HepG2 (cell line): Measurements from ENCODE around the gene ASH1L. TPM values are rescaled to one million over a fixed set of nuclear protein-coding genes. Genes with fewer than 3 reads are reported as not detected.
A peak's percentile ranks its signal among the peaks of the same experiment; 100 is the strongest.

Source experiments
- BCL6 ChIP-seq: IDR thresholded peaks from 2 replicates; pipeline ENCODE4 v1.6.1; 2016; ENCODE audit warnings: missing genetic modification reagents, missing compliant biosample characterization
- FOXP1 ChIP-seq, 2 experiments: fragments of 450-650 bp in 1 of 2; IDR thresholded peaks; 2 replicates each; pipeline ENCODE4 v1.6.1; 2017 to 2018; ENCODE audit warnings: antibody characterized with exemption in 1 of 2
- NR2C2 ChIP-seq: sonication (generic); formaldehyde crosslinking; IDR thresholded peaks from 2 replicates; pipeline ENCODE4 v1.4.0; 2020; ENCODE audit warnings: missing genetic modification reagents, mild to moderate bottlenecking, moderate library complexity, borderline replicate concordance
- PHF20 ChIP-seq: sonication (generic); formaldehyde crosslinking; IDR thresholded peaks from 2 replicates; pipeline ENCODE4 v1.5.0; 2020; ENCODE audit warnings: mild to moderate bottlenecking, missing genetic modification reagents
- SIX1 ChIP-seq: sonication (generic); formaldehyde crosslinking; IDR thresholded peaks from 2 replicates; pipeline ENCODE4 v1.4.0; 2020; ENCODE audit warnings: missing genetic modification reagents, borderline replicate concordance
- SPEN ChIP-seq: sonication (generic); formaldehyde crosslinking; IDR thresholded peaks from 2 replicates; pipeline ENCODE4 v1.5.1; 2020; ENCODE audit warnings: low read depth, mild to moderate bottlenecking, missing genetic modification reagents
- SUZ12 ChIP-seq: fragments of 150-350 bp; IDR thresholded peaks from 2 replicates; pipeline ENCODE4 v1.6.1; 2014; ENCODE audit warnings: low read depth, low read length
- U2AF1 ChIP-seq: fragments of 200-400 bp; formaldehyde crosslinking; optimal IDR thresholded peaks from 2 replicates; pipeline ENCODE3; 2017; ENCODE audit warnings: mild to moderate bottlenecking, low read depth, low read length
- ZMAT3 ChIP-seq: sonication (generic); formaldehyde crosslinking; conservative IDR thresholded peaks from 2 replicates; pipeline ENCODE4 v1.7.0; 2021; ENCODE audit warnings: missing genetic modification reagents
- ZNF17 ChIP-seq: sonication (generic); formaldehyde crosslinking; IDR thresholded peaks from 2 replicates; pipeline ENCODE4 v1.5.0; 2020; ENCODE audit warnings: mild to moderate bottlenecking, missing genetic modification reagents
- ZNF44 ChIP-seq: sonication (generic); formaldehyde crosslinking; IDR thresholded peaks from 2 replicates; pipeline ENCODE4 v1.5.1; 2020; ENCODE audit warnings: mild to moderate bottlenecking, missing genetic modification reagents
- polyA plus RNA-seq, 8 experiments: library from polyadenylated mRNA; depleted of rRNA in 3 of 8; stranded (reverse) in 7 of 8; unstranded in 1 of 8; fragments of >200 nt; fragmentation: Illumina TruSeq in 4 of 8; extraction: Trizol in 4 of 8; gene quantifications; 2 replicates each; pipeline versions ENCODE4 v1.2.1 to v1.2.3, GENCODE V29; 2011 to 2016; ENCODE audit warnings: low read depth in 4 of 8, missing spikeins in 1 of 8, mixed read lengths in 1 of 8; ENCODE audit not compliant: insufficient read depth in 1 of 8
- total RNA-seq, 5 experiments: library from RNA; depleted of rRNA; stranded (reverse); fragments of >200 nt; fragmentation: Illumina TruSeq; extraction: Trizol; gene quantifications; 2 replicates each; pipeline ENCODE4 v1.2.3, GENCODE V29; 2016; ENCODE audit warnings: low read depth in 1 of 5
- TF ChIP-seq, protein P1 (sequence below): sonication (generic); formaldehyde crosslinking; IDR thresholded peaks from 2 replicates; pipeline ENCODE4 v1.5.0; 2020; ENCODE audit warnings: missing genetic modification reagents
- TF ChIP-seq, protein P2 (sequence below): sonication (generic); formaldehyde crosslinking; IDR thresholded peaks from 2 replicates; pipeline ENCODE4 v1.4.0; 2020; ENCODE audit warnings: mild to moderate bottlenecking, missing genetic modification reagents, borderline replicate concordance
- TF ChIP-seq, protein P3 (sequence below): sonication (generic); formaldehyde crosslinking; IDR thresholded peaks from 2 replicates; pipeline ENCODE4 v1.5.0; 2020; ENCODE audit warnings: missing genetic modification reagents
- TF ChIP-seq, protein P4 (sequence below): sonication (generic); formaldehyde crosslinking; IDR thresholded peaks from 2 replicates; pipeline ENCODE4 v1.4.0; 2020; ENCODE audit warnings: missing genetic modification reagents
- TF ChIP-seq, protein P5 (sequence below): sonication (generic); formaldehyde crosslinking; IDR thresholded peaks from 2 replicates; pipeline ENCODE4 v1.4.0; 2020; ENCODE audit warnings: missing genetic modification reagents, borderline replicate concordance

ASH1L gene
- total and polyA plus RNA-seq, 2 of the 13 experiments (the other 11 are each of a cell fraction or from before 2014, with no cell fraction given), result 10.2 to 15.3 TPM

DNA sequence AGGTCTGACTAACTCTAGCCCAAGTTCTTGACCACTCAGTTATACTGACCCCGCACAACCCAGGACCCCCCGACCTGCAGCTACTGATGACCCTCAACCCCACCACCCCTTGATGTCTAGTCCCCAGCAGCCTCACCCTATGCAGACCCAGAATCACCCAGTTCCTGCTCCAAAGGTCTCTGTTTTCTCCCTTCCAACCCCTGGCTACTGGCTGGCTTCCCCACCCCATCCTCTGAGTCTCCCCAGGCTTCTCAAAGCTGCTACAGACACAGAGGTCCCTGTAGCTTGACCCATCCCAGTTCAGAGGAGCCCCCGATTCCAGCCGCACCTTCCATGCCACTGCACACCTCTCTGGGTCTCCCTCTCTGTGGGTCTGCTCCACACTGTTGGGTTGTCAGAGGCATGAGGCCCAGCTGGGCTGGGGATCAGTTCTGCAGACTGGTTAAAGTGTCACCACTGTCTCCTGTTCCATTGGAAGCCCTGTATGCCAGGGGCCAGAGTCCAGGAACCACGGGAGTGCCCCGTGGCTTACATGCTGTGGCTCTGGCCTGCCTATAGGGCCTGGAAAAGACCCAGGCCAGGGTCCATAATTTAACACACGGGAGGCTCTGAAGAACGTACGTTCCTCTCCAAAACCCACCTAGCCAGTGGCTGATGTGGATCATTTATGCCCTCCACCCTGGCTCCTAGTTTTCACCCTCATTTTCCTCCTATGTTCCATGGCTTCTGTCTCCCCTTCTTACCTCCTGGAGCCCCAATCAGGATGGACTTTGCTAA lies 261.9 kb downstream of the ASH1L start (continued):
- no peak for TF ChIP-seq U2AF1
- TF ChIP-seq ZMAT3 (CRISPR knock-in tag), result peak; percentile 88; the same call in 1 of the 2 replicates
- TF ChIP-seq, protein P1, sequence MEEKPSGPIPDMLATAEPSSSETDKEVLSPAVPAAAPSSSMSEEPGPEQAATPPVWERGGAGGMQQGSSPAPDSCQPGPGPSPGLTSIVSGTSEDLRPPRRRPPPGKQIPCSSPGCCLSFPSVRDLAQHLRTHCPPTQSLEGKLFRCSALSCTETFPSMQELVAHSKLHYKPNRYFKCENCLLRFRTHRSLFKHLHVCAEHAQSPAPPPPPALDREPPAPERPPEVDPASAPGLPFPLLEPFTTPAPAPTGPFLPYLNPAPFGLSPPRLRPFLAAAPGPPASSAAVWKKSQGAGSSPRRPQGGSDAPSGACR (CRISPR knock-in tag), result peak; percentile 91; the same call in 1 of the 2 replicates
- no peak for TF ChIP-seq ZNF17 (CRISPR knock-in tag)
- no peak for TF ChIP-seq FOXP1 (IDR thresholded peaks at IDR 0.05)
- peak; percentile 32; the same call in 1 of the 2 replicates for TF ChIP-seq FOXP1 (CRISPR knock-in tag; IDR thresholded peaks at IDR 0.05)
- TF ChIP-seq, protein P2, sequence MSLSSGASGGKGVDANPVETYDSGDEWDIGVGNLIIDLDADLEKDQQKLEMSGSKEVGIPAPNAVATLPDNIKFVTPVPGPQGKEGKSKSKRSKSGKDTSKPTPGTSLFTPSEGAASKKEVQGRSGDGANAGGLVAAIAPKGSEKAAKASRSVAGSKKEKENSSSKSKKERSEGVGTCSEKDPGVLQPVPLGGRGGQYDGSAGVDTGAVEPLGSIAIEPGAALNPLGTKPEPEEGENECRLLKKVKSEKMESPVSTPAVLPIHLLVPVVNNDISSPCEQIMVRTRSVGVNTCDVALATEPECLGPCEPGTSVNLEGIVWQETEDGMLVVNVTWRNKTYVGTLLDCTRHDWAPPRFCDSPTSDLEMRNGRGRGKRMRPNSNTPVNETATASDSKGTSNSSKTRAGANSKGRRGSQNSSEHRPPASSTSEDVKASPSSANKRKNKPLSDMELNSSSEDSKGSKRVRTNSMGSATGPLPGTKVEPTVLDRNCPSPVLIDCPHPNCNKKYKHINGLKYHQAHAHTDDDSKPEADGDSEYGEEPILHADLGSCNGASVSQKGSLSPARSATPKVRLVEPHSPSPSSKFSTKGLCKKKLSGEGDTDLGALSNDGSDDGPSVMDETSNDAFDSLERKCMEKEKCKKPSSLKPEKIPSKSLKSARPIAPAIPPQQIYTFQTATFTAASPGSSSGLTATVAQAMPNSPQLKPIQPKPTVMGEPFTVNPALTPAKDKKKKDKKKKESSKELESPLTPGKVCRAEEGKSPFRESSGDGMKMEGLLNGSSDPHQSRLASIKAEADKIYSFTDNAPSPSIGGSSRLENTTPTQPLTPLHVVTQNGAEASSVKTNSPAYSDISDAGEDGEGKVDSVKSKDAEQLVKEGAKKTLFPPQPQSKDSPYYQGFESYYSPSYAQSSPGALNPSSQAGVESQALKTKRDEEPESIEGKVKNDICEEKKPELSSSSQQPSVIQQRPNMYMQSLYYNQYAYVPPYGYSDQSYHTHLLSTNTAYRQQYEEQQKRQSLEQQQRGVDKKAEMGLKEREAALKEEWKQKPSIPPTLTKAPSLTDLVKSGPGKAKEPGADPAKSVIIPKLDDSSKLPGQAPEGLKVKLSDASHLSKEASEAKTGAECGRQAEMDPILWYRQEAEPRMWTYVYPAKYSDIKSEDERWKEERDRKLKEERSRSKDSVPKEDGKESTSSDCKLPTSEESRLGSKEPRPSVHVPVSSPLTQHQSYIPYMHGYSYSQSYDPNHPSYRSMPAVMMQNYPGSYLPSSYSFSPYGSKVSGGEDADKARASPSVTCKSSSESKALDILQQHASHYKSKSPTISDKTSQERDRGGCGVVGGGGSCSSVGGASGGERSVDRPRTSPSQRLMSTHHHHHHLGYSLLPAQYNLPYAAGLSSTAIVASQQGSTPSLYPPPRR (CRISPR knock-in tag), result peak; percentile 86; the same call in 1 of the 2 replicates
- no peak for TF ChIP-seq SUZ12
- peak; percentile 45; the same call in 1 of the 2 replicates for TF ChIP-seq SIX1 (CRISPR knock-in tag)
- 0 out of 2 replicates have a peak, but pooled peaks have one; percentile 68 for TF ChIP-seq BCL6 (CRISPR knock-in tag)
- TF ChIP-seq NR2C2 (CRISPR knock-in tag), result peak; percentile 51; the same call in 1 of the 2 replicates
- TF ChIP-seq, protein P3, sequence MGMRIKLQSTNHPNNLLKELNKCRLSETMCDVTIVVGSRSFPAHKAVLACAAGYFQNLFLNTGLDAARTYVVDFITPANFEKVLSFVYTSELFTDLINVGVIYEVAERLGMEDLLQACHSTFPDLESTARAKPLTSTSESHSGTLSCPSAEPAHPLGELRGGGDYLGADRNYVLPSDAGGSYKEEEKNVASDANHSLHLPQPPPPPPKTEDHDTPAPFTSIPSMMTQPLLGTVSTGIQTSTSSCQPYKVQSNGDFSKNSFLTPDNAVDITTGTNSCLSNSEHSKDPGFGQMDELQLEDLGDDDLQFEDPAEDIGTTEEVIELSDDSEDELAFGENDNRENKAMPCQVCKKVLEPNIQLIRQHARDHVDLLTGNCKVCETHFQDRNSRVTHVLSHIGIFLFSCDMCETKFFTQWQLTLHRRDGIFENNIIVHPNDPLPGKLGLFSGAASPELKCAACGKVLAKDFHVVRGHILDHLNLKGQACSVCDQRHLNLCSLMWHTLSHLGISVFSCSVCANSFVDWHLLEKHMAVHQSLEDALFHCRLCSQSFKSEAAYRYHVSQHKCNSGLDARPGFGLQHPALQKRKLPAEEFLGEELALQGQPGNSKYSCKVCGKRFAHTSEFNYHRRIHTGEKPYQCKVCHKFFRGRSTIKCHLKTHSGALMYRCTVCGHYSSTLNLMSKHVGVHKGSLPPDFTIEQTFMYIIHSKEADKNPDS (CRISPR knock-in tag), result no peak
- TF ChIP-seq, protein P4, sequence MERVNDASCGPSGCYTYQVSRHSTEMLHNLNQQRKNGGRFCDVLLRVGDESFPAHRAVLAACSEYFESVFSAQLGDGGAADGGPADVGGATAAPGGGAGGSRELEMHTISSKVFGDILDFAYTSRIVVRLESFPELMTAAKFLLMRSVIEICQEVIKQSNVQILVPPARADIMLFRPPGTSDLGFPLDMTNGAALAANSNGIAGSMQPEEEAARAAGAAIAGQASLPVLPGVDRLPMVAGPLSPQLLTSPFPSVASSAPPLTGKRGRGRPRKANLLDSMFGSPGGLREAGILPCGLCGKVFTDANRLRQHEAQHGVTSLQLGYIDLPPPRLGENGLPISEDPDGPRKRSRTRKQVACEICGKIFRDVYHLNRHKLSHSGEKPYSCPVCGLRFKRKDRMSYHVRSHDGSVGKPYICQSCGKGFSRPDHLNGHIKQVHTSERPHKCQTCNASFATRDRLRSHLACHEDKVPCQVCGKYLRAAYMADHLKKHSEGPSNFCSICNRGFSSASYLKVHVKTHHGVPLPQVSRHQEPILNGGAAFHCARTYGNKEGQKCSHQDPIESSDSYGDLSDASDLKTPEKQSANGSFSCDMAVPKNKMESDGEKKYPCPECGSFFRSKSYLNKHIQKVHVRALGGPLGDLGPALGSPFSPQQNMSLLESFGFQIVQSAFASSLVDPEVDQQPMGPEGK (CRISPR knock-in tag), result peak; percentile 49; the same call in 1 of the 2 replicates
- peak; percentile 88 for TF ChIP-seq SPEN (CRISPR knock-in tag)
- TF ChIP-seq, protein P5, sequence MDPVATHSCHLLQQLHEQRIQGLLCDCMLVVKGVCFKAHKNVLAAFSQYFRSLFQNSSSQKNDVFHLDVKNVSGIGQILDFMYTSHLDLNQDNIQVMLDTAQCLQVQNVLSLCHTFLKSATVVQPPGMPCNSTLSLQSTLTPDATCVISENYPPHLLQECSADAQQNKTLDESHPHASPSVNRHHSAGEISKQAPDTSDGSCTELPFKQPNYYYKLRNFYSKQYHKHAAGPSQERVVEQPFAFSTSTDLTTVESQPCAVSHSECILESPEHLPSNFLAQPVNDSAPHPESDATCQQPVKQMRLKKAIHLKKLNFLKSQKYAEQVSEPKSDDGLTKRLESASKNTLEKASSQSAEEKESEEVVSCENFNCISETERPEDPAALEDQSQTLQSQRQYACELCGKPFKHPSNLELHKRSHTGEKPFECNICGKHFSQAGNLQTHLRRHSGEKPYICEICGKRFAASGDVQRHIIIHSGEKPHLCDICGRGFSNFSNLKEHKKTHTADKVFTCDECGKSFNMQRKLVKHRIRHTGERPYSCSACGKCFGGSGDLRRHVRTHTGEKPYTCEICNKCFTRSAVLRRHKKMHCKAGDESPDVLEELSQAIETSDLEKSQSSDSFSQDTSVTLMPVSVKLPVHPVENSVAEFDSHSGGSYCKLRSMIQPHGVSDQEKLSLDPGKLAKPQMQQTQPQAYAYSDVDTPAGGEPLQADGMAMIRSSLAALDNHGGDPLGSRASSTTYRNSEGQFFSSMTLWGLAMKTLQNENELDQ, result no peak; the same call in 1 of the 2 replicates
- peak; percentile 64 for TF ChIP-seq PHF20
- TF ChIP-seq ZNF44 (CRISPR knock-in tag), result peak; percentile 96; the same call in 1 of the 2 replicates
